HG03354 (cell line): ENCODE measurements around the gene ERCC1.

Experiments
- ATAC-seq: cut with Tn5 transposase; IDR thresholded peaks from one replicate; pipeline ENCODE4 v1.9.1; 2021; ENCODE audit warnings: mild to moderate bottlenecking; ENCODE audit not compliant: unreplicated experiment, poor library complexity, severe bottlenecking

The ERCC1 gene

GRCh38 chr19:45456500-45456815 is 32.7 kb upstream of the ERCC1 start:
- ATAC-seq = no peak

- ATAC-seq = no peak
Measured at GRCh38 chr19:45455707-45456499, 32.2 kb upstream of the ERCC1 start.

- no peak for ATAC-seq
Measured at GRCh38 chr19:45451850-45452387, 28.2 kb upstream of the ERCC1 start.

GRCh38 chr19:45451131-45451849 is 27.6 kb upstream of the ERCC1 start:
- no peak for ATAC-seq

- no peak for ATAC-seq
Measured at GRCh38 chr19:45450012-45450333, 26.3 kb upstream of the ERCC1 start.

- ATAC-seq = no peak
Measured at GRCh38 chr19:45448887-45449299, 25.2 kb upstream of the ERCC1 start.

- no peak for ATAC-seq
Measured at GRCh38 chr19:45448425-45448756, 24.7 kb upstream of the ERCC1 start.

GRCh38 chr19:45446944-45447343 is 23.2 kb upstream of the ERCC1 start:
- ATAC-seq = no peak

GRCh38 chr19:45446295-45446694 is 22.6 kb upstream of the ERCC1 start:
- ATAC-seq = no peak

GRCh38 chr19:45445139-45445538 is 21.4 kb upstream of the ERCC1 start:
- no peak for ATAC-seq

- peak; percentile 62 for ATAC-seq
Measured at GRCh38 chr19:45444318-45445041, 20.8 kb upstream of the ERCC1 start.

- ATAC-seq = no peak
Measured at GRCh38 chr19:45443462-45444317, 20.0 kb upstream of the ERCC1 start.

- no peak for ATAC-seq
Measured at GRCh38 chr19:45442778-45443461, 19.2 kb upstream of the ERCC1 start.

GRCh38 chr19:45442408-45442777 is 18.7 kb upstream of the ERCC1 start:
- ATAC-seq = no peak

GRCh38 chr19:45440873-45441654 is 17.3 kb upstream of the ERCC1 start:
- ATAC-seq = no peak

GRCh38 chr19:45440259-45440638 is 16.5 kb upstream of the ERCC1 start:
- no peak for ATAC-seq

GRCh38 chr19:45439569-45440258 is 16.0 kb upstream of the ERCC1 start:
- peak; percentile 55 for ATAC-seq

GRCh38 chr19:45439190-45439568 is 15.5 kb upstream of the ERCC1 start:
- ATAC-seq = no peak
